Chondrocyte (in vitro differentiated cells): ENCODE data around the gene SRPRB. TPM values are rescaled to one million over a fixed set of nuclear protein-coding genes. Genes with fewer than 3 reads are reported as not detected.

Experiments used
- DNase-seq: peaks from one replicate; pipeline ENCODE4 v3.0.0; 2021; ENCODE audit warnings: mixed read lengths, low spot score
- H3K27ac Mint-ChIP-seq: one replicate; pipeline ENCODE4 v1.8.0; 2021; ENCODE audit warnings: mild to moderate bottlenecking, moderate library complexity, mixed read lengths; ENCODE audit not compliant: unreplicated experiment
- H3K27me3 Mint-ChIP-seq: 2 replicates; pipeline ENCODE4 v1.8.0; 2021; ENCODE audit warnings: low read depth, mixed read lengths
- H3K36me3 Mint-ChIP-seq: 2 replicates; pipeline ENCODE4 v1.8.0; 2021; ENCODE audit warnings: low read depth, mixed read lengths
- H3K4me1 Mint-ChIP-seq: 2 replicates; pipeline ENCODE4 v1.8.0; 2021; ENCODE audit warnings: low read depth, mild to moderate bottlenecking, mixed read lengths
- H3K4me3 Mint-ChIP-seq: one replicate; pipeline ENCODE4 v1.8.0; 2021; ENCODE audit warnings: mild to moderate bottlenecking, moderate library complexity, mixed read lengths; ENCODE audit not compliant: unreplicated experiment
- H3K9me3 Mint-ChIP-seq: 2 replicates; pipeline ENCODE4 v1.8.0; 2021; ENCODE audit warnings: low read depth, mixed read lengths
- long read RNA-seq: library from polyadenylated mRNA; stranded (forward); transcript quantifications from one replicate; pipeline ENCODE4 v2.0.0, GENCODE V29; 2021
- total RNA-seq: library from RNA; stranded (reverse); gene quantifications from 3 replicates; pipeline ENCODE4 v1.2.1, GENCODE V29; 2021
- TF ChIP-seq, protein P1 (sequence below): fragments of 200-600 bp; sonication (generic); IDR thresholded peaks from 2 replicates; pipeline ENCODE4 v1.5.0; 2021; ENCODE audit warnings: antibody characterized with exemption, mild to moderate bottlenecking, moderate library complexity

The SRPRB gene, protein sequence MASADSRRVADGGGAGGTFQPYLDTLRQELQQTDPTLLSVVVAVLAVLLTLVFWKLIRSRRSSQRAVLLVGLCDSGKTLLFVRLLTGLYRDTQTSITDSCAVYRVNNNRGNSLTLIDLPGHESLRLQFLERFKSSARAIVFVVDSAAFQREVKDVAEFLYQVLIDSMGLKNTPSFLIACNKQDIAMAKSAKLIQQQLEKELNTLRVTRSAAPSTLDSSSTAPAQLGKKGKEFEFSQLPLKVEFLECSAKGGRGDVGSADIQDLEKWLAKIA
- 94.0 to 122 TPM (median 99.3 TPM) in 3 replicates for total RNA-seq
- long read RNA-seq, partial matches to known transcripts, result 140 of 144 reads
- long read RNA-seq, other reads (novel, unspliced or antisense), result 4 of 144 reads

- H3K27me3 Mint-ChIP-seq, result peaks cover 13% of the 10 kb centered on the region
- H3K4me3 Mint-ChIP-seq, result peak within 1 kb of the TSS; percentile 86
- TF ChIP-seq, protein P1, sequence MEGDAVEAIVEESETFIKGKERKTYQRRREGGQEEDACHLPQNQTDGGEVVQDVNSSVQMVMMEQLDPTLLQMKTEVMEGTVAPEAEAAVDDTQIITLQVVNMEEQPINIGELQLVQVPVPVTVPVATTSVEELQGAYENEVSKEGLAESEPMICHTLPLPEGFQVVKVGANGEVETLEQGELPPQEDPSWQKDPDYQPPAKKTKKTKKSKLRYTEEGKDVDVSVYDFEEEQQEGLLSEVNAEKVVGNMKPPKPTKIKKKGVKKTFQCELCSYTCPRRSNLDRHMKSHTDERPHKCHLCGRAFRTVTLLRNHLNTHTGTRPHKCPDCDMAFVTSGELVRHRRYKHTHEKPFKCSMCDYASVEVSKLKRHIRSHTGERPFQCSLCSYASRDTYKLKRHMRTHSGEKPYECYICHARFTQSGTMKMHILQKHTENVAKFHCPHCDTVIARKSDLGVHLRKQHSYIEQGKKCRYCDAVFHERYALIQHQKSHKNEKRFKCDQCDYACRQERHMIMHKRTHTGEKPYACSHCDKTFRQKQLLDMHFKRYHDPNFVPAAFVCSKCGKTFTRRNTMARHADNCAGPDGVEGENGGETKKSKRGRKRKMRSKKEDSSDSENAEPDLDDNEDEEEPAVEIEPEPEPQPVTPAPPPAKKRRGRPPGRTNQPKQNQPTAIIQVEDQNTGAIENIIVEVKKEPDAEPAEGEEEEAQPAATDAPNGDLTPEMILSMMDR, result no peak
- peak within 1 kb of the TSS; percentile 92 for H3K27ac Mint-ChIP-seq
- H3K36me3 Mint-ChIP-seq, result peaks cover 11% of the 10 kb centered on the region
- DNase-seq, result peak; percentile 98
- H3K4me1 Mint-ChIP-seq, result peaks cover 25% of the 10 kb centered on the region
- no peaks in the 10 kb centered on the region for H3K9me3 Mint-ChIP-seq
Measured at GRCh38 chr3:133805702-133806475, at the start of gene SRPRB. Gene SRPRB (plus strand): TSS chr3:133805815. CDS start chr3:133805849, 34 bp downstream.

DNA sequence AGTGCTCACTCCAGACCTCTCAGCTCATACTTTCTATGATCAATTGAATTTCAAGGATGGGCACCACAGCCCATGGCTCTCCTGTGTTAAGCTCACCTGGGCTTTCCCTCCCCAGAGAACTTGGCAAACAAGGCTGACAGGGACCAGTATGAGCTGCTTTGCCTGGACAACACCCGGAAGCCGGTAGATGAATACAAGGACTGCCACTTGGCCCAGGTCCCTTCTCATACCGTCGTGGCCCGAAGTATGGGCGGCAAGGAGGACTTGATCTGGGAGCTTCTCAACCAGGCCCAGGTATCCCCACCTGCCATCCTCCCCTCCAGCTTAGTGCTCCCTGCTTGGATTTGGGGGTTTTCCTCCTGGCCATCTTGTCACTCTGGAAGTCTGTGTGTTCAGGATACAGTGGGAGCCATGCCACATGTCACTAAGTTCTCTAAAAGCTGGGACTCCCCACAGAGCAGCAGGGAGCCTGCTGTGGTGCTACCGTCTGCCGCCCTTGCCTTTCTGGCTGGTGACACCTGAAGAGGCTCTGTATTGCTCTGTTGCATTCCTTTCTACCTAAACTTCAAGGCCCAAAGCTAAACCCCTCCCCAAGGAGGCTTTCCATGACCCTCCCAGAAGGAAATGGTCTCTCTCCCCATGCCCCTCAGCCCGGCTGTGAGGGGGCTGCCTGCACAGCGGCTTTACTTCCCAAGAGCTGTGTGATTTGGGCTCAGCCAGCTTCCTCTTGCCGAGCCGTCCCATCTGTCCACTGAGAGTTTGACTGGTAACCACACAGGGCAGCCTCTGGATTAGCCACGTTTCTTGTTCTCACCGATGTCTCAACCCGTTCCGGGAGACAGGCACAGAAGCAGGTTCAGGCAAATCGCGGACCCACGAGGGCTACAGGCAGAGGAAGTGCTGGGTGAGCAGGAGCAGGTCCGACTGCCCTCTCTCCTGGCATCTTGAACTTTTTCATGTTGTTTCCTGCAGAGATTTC lies 48.6 kb upstream of the SRPRB start:
- Mint-ChIP-seq H3K4me3 (no peak overlapping the region), H3K4me1 (peaks cover 7% of the 10 kb centered on the region), H3K27me3 (peaks cover 13% of the 10 kb centered on the region), H3K36me3 (no peaks in the 10 kb centered on the region), H3K9me3 (no peaks in the 10 kb centered on the region), H3K27ac (peak overlapping the region; percentile 22)
- DNase-seq, result no peak
- TF ChIP-seq, protein P1, result no peak

- H3K27ac Mint-ChIP-seq, result no peak overlapping the region
- peaks cover 15% of the 10 kb centered on the region for H3K27me3 Mint-ChIP-seq
- H3K4me3 Mint-ChIP-seq, result no peak overlapping the region
- DNase-seq, result no peak
- H3K4me1 Mint-ChIP-seq, result peaks cover 7% of the 10 kb centered on the region
- H3K9me3 Mint-ChIP-seq, result no peaks in the 10 kb centered on the region
- TF ChIP-seq, protein P1, result no peak
- H3K36me3 Mint-ChIP-seq, result no peaks in the 10 kb centered on the region
Measured at GRCh38 chr3:133757701-133758567, 47.7 kb upstream of the SRPRB start.

DNA sequence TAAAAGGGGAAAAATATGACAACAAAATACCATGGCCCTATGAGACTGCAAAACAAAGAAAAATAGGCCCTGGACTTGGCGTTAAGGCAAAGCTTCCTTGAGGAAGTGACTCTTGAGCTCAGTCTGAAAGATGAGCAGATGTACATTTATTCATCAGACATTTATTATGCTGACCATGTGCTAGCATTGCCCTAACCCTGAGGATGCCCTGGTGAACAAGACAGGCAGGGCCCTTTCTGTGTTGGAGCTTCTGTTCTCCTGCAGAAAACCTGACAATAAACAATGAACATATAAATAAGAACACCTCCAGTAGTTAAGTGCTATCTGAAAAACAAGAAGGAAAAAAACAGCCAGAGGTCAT lies 47.1 kb upstream of the SRPRB start:
- peaks cover 7% of the 10 kb centered on the region for H3K4me1 Mint-ChIP-seq
- H3K9me3 Mint-ChIP-seq, result no peaks in the 10 kb centered on the region
- peaks cover 15% of the 10 kb centered on the region for H3K27me3 Mint-ChIP-seq
- H3K4me3 Mint-ChIP-seq, result no peak overlapping the region
- DNase-seq, result no peak
- TF ChIP-seq, protein P1, result no peak
- H3K36me3 Mint-ChIP-seq, result no peaks in the 10 kb centered on the region
- no peak overlapping the region for H3K27ac Mint-ChIP-seq
